Activated CD4-positive, alpha-beta T cell treated with anti-CD3 and anti-CD28 coated beads, Interleukin-2, Interleukin-4, amounts not matched to agents 100 ng/mL and 50 ng/mL, durations not matched to agents 16 hours and 8 hours (primary cell): Measurements from ENCODE around the gene KIF17.

Source experiments
- DNase-seq: peaks from one replicate; pipeline ENCODE4 v3.0.0-alpha.2; 2020; ENCODE audit warnings: low spot score

KIF17 gene

GRCh38 chr1:20717452-20718342 is at the start of gene KIF17:
Gene KIF17 (minus strand): TSS chr1:20718007. CDS start chr1:20717706, 301 bp downstream.
- peak; percentile 38 for DNase-seq

GRCh38 chr1:20767271-20767670 is 49.5 kb upstream of the KIF17 start:
- DNase-seq = no peak

DNA sequence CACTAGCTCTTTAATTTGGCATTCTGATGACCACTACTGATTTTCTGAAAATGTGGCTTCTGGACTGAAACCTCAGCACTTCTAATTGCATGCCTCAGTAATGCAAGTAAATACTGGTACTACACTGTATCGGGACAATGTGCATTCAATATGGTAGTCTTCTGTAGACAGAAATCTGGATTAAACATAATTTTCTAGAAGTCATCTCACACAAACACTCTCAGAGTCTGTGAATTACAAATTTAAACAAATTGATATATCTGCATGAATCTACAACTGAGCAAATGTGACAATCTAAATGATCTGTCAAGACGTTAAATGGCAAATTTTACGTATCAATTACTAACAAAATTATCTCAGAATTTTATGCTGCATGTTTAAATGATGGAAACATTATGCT is 45.6 kb upstream of the KIF17 start:
- DNase-seq = no peak

GRCh38 chr1:20760322-20760721 is 42.5 kb upstream of the KIF17 start:
- no peak for DNase-seq

DNA sequence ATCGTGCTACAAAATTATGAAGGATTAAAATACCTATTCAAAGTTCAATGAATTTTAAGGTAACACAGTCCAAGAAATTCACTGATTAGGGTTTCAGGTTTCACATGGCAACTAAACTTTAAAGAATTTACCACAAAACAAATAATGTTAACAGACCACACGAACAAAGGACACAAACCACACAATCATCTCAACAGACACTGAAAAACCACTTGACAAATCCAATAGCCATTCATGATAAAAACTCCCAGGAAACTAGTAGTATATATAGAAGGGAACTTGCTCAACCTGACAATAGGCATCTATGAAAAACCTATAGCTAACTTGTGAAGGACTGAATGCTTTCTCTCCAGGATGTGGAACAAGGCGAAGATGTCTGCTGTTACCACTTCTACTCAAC is 35.8 kb upstream of the KIF17 start:
- no peak for DNase-seq

DNA sequence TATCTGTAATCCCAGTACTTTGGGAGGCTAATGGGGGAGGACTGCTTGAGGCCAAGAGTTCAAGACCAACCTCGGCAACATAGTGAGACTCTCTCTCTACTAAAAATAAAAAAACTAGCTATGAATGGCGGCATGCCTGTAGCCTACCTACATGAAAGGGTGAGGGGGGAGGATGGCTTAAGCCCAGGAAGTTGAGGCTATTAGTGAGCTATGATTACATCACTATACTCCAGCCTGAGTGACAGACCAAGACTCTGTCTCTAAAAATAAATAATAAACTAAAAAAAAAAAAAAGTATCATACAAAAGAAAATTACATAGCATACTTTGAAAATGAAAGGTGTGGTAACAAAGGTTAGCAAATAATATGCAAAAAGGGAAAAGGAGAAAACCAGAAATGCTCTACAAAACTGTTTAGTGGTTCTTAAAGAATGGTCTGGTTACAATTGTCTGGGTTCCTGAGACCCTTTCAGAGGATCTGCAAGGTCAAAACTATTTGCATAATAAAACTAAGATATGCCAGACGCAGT is 33.7 kb upstream of the KIF17 start:
- DNase-seq = no peak

DNA sequence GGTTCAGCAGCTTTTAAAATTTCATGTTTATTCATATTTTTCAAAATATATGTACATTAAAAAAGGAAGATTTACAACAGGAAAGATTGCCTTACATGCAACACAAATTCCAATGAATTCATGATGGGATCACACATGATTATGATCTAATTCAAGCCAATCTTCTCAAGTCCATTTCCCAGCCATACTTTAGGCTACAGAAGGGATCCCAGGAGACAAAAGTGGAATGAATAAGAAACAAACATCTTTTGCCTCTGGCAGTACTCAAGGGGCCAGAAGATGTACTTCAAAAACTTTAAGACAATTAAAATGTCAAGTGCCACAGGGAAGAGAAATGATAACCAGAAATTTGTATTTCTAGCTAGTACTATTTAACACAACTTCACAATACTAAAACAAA is 24.9 kb upstream of the KIF17 start:
- DNase-seq = no peak

DNA sequence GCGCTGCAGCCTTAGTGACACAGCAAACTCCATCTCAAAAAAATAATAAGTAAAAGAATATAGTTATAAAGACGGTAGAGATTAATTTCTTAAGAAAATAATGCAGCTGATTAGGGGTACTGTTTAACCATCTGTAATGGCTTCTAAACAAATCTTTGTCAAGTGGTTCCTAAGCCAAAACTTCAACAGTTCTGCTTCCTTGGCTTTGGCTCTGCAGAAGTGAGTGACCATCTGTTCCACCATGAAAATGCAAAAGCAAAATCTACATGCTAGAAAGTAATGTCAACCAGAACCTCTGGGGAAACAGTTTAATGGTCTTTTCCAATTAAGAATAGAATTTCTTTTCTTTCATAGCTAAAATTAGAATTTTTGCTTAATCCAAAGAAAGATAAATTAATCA is 23.0 kb upstream of the KIF17 start:
- no peak for DNase-seq

DNA sequence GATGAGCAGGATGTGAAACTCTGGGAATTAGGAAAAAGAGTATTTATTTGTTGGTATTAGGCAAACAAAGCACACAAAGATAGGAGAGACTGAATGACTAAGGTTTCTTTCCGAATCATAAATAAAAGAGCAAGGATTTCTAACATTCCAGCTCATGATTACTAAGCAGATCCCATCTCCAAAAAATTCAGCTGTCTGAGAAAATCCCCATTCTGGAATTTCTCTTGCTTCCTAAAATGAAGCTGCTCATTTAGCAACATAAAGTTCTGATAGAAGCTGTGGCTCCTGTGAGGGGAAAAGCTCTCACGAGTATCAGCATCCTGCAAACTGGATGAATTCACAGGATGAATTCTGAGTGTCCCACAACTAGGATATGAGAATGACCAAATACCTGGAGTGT is 21.4 kb upstream of the KIF17 start:
- DNase-seq = no peak

GRCh38 chr1:20735581-20736111 is 17.8 kb upstream of the KIF17 start:
- DNase-seq = no peak

- DNase-seq = no peak
These were observed 15.7 kb upstream of the KIF17 start for GRCh38 chr1:20733360-20733975.

DNA sequence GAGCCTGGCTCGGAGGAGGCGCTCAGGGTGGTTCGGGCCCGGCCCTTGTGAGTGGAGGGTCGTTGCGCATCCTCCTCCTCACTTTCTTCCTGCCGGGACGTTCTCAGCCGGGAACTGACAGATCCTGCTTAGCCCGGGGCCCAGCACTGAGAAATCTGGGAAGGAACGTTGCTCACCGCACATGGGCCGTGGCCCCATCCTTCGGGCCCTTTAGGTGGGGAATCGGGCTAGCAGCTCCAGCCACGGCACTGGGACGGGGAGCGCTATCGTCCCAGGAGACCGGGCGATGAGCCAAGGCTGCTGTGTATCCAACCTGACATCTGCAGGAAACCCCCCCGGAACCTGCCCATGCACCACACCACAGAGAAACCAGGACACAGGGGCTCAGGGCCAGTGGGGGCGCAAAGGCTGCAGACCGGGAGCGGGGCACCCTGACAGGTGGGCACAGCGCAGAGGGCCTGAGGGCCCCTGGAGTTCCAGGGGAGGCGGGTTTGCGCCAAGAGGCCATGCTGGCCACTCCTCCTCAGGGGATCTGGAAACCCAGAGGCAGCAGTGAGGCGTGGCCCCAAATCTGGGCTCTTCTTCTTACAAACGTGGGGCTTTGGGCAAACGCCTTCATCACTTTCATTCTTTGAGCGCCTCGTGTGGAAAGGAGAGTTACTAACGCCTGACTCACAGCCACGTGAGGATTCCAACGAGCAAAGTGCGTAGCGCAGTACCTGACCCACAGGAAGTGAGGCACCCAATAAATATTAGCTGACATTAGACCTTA is 15.0 kb upstream of the KIF17 start, which contains the start of gene SH2D5:
TSS of gene SH2D5 (minus strand) at position 116 of the 772 bp plus-strand sequence. CDS start 4,659 bp downstream, outside the sequence.
- peak; percentile 79 for DNase-seq

DNA sequence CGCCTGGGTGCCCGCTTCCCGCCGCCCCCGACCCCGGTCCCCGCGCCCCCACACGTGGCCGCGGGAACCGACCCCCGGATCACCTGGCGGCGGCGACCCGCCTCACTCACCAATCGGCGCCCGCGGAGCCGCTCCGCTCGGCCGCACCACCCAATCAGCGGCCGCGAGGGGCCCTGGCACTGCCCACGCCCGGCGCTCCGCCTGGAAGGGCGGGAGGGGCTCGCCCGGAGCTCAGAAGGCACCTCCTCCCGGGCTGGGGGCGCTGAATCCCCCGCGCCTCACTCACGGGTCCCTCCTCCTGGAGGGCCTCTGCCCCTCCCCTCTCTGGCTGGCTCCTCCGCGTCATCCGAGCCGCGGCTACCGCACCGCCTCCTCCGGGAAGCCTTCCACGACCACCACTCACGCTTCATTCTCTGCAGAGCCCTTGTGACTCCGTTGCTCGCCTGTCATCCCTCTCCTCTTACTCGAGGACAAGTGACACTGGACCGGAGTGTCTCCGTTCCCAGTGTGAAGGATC is 14.3 kb upstream of the KIF17 start:
- peak; percentile 42 for DNase-seq

GRCh38 chr1:20731057-20731991 is 13.5 kb upstream of the KIF17 start:
- no peak for DNase-seq

DNA sequence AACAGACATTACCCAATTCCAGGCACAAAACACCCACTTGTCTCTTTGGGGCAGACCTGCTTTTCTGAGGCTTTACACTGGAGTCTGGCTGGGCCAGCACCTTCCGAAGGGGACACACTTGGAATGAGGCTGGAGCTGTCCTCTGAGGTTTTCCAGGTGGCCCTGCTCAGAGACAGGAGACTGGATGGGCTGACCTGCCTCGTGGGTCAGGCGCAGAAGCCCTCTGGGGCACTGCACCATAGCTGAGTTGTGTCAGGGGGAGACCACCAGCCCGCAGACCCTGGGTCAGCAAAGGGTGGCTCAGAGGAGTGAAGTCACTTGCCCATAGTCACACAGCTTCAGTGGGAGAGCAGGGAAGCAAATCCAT is 12.9 kb upstream of the KIF17 start:
- no peak for DNase-seq

- no peak for DNase-seq
These were observed 12.3 kb upstream of the KIF17 start for GRCh38 chr1:20729990-20730689.

DNA sequence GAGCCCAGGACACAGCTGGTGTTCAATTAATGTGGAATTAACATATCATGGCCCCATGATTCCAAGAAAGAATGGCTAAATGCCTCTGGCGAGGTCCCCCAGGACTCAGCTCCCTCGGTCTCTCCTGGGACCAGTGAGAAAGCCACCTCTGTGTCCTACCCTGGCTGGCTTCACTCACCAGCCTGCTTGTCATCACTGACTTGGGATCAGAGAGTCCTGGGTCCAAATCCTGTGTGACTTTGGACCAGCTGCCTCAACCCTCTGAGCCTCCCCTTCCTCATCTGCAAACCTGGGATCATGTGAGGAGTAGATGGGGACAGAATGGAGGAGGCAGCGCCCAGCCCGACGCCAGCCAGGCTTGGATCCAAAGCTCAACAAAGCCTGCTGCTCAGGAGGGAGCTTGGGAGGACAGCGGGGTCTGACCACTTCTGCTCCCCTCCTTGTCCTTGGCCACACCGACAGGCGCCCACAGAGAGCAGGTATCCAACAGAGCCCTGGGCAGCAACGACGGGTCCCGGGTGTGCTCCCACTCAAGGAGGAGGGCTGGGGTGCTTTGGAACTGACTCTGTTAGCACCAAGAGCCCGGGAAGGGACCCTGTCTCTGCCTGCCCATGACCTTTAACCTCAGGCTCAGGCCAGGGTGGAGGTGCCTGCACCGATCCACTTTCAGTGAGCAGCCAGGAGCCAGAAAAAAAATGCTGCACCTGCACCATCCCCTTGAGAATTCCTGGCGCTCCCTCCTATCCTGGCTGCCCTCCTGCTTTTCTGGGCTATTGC is 11.5 kb upstream of the KIF17 start:
- DNase-seq = no peak

DNA sequence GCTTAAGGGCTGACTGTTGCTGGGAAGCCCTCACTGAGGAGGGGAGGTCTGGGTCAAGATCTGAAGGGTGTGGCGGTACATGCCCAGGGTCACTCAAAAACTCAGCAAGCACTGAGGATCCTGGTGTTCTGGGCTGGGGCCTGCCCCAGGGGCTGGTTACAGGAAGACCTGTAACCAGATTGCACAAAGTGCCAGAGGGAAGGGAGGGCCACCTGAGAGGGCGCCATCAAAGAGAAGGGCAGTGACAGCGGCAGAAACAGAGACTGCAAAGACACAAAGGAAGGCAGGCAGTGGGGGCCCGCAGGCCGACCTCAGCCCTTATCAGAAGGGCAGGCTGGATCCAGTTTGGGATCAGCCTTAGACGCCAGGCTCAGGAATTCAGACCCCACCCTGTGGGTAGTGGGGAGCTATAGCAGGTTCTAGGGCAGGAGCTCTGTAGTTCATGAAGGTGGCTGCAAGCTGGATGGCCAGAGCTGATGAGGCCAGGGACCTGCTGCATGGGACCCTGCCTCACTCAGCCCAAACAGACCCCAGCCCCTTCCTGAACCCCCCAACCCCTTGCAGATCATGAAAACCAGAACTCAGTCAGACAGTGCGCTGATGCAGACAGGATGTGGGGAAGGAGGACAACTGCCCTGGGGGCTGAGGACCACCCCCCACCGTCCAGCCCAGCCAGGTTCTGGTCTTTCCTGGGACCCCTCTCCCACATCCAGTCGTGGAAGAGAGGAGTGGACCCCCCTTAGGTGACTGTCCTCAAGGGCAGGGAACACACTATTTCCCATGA is 10.8 kb upstream of the KIF17 start:
- DNase-seq = no peak
